Measurements from ENCODE around the gene CKAP5.

DNA sequence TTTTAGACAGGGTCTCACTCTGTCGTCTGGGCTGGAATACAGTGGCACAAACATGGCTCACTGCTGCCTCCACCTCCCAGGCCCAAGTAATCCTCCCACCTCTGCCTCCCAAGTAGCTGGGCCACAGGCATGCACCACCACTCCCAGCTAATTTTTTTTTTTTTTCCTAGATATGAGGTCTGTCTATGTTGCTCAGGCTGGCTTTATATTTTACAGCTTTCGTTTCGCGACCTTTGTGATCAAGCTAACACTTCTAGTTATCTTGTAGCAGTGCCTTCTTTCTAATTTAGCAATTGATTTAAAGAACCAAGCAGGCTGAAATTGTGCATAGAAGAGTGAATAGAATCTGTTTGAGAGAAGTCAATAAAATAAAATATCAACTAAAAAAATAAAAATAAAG is 11.3 kb downstream of the CKAP5 start:
- TF ChIP-seq NR2C2 (CRISPR knock-in tag; IDR thresholded peaks at IDR 0.05), result no peak
- TF ChIP-seq, protein P1, sequence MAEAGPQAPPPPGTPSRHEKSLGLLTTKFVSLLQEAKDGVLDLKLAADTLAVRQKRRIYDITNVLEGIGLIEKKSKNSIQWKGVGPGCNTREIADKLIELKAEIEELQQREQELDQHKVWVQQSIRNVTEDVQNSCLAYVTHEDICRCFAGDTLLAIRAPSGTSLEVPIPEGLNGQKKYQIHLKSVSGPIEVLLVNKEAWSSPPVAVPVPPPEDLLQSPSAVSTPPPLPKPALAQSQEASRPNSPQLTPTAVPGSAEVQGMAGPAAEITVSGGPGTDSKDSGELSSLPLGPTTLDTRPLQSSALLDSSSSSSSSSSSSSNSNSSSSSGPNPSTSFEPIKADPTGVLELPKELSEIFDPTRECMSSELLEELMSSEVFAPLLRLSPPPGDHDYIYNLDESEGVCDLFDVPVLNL (CRISPR knock-in tag; IDR thresholded peaks at IDR 0.05; ENCODE audit: borderline replicate concordance, low read depth), result no peak
- TF ChIP-seq, protein P2, sequence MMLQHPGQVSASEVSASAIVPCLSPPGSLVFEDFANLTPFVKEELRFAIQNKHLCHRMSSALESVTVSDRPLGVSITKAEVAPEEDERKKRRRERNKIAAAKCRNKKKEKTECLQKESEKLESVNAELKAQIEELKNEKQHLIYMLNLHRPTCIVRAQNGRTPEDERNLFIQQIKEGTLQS (CRISPR knock-in tag; conservative IDR thresholded peaks at IDR 0.05), result no peak
- TF ChIP-seq, protein P3, sequence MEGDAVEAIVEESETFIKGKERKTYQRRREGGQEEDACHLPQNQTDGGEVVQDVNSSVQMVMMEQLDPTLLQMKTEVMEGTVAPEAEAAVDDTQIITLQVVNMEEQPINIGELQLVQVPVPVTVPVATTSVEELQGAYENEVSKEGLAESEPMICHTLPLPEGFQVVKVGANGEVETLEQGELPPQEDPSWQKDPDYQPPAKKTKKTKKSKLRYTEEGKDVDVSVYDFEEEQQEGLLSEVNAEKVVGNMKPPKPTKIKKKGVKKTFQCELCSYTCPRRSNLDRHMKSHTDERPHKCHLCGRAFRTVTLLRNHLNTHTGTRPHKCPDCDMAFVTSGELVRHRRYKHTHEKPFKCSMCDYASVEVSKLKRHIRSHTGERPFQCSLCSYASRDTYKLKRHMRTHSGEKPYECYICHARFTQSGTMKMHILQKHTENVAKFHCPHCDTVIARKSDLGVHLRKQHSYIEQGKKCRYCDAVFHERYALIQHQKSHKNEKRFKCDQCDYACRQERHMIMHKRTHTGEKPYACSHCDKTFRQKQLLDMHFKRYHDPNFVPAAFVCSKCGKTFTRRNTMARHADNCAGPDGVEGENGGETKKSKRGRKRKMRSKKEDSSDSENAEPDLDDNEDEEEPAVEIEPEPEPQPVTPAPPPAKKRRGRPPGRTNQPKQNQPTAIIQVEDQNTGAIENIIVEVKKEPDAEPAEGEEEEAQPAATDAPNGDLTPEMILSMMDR (IDR thresholded peaks at IDR 0.05), result no peak
- TF ChIP-seq, protein P4, sequence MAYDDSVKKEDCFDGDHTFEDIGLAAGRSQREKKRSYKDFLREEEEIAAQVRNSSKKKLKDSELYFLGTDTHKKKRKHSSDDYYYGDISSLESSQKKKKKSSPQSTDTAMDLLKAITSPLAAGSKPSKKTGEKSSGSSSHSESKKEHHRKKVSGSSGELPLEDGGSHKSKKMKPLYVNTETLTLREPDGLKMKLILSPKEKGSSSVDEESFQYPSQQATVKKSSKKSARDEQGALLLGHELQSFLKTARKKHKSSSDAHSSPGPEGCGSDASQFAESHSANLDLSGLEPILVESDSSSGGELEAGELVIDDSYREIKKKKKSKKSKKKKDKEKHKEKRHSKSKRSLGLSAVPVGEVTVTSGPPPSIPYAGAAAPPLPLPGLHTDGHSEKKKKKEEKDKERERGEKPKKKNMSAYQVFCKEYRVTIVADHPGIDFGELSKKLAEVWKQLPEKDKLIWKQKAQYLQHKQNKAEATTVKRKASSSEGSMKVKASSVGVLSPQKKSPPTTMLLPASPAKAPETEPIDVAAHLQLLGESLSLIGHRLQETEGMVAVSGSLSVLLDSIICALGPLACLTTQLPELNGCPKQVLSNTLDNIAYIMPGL (CRISPR knock-in tag; IDR thresholded peaks at IDR 0.05), result no peak
- TF ChIP-seq, protein P5, sequence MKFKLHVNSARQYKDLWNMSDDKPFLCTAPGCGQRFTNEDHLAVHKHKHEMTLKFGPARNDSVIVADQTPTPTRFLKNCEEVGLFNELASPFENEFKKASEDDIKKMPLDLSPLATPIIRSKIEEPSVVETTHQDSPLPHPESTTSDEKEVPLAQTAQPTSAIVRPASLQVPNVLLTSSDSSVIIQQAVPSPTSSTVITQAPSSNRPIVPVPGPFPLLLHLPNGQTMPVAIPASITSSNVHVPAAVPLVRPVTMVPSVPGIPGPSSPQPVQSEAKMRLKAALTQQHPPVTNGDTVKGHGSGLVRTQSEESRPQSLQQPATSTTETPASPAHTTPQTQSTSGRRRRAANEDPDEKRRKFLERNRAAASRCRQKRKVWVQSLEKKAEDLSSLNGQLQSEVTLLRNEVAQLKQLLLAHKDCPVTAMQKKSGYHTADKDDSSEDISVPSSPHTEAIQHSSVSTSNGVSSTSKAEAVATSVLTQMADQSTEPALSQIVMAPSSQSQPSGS (CRISPR knock-in tag; IDR thresholded peaks at IDR 0.05; ENCODE audit: borderline replicate concordance, low read depth), result no peak
- no peak for TF ChIP-seq CREB1 (CRISPR knock-in tag; IDR thresholded peaks at IDR 0.05)
- no peak for TF ChIP-seq CREM (CRISPR knock-in tag; IDR thresholded peaks at IDR 0.05)
- TF ChIP-seq, protein P6, sequence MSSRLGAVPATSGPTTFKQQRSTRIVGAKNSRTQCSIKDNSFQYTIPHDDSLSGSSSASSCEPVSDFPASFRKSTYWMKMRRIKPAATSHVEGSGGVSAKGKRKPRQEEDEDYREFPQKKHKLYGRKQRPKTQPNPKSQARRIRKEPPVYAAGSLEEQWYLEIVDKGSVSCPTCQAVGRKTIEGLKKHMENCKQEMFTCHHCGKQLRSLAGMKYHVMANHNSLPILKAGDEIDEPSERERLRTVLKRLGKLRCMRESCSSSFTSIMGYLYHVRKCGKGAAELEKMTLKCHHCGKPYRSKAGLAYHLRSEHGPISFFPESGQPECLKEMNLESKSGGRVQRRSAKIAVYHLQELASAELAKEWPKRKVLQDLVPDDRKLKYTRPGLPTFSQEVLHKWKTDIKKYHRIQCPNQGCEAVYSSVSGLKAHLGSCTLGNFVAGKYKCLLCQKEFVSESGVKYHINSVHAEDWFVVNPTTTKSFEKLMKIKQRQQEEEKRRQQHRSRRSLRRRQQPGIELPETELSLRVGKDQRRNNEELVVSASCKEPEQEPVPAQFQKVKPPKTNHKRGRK (CRISPR knock-in tag; IDR thresholded peaks at IDR 0.05; ENCODE audit: borderline replicate concordance), result no peak
- TF ChIP-seq ZNF423 (CRISPR knock-in tag; IDR thresholded peaks at IDR 0.05), result no peak
- TF ChIP-seq, protein P7, sequence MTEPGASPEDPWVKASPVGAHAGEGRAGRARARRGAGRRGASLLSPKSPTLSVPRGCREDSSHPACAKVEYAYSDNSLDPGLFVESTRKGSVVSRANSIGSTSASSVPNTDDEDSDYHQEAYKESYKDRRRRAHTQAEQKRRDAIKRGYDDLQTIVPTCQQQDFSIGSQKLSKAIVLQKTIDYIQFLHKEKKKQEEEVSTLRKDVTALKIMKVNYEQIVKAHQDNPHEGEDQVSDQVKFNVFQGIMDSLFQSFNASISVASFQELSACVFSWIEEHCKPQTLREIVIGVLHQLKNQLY (CRISPR knock-in tag; IDR thresholded peaks at IDR 0.05), result no peak
- TF ChIP-seq, protein P8, sequence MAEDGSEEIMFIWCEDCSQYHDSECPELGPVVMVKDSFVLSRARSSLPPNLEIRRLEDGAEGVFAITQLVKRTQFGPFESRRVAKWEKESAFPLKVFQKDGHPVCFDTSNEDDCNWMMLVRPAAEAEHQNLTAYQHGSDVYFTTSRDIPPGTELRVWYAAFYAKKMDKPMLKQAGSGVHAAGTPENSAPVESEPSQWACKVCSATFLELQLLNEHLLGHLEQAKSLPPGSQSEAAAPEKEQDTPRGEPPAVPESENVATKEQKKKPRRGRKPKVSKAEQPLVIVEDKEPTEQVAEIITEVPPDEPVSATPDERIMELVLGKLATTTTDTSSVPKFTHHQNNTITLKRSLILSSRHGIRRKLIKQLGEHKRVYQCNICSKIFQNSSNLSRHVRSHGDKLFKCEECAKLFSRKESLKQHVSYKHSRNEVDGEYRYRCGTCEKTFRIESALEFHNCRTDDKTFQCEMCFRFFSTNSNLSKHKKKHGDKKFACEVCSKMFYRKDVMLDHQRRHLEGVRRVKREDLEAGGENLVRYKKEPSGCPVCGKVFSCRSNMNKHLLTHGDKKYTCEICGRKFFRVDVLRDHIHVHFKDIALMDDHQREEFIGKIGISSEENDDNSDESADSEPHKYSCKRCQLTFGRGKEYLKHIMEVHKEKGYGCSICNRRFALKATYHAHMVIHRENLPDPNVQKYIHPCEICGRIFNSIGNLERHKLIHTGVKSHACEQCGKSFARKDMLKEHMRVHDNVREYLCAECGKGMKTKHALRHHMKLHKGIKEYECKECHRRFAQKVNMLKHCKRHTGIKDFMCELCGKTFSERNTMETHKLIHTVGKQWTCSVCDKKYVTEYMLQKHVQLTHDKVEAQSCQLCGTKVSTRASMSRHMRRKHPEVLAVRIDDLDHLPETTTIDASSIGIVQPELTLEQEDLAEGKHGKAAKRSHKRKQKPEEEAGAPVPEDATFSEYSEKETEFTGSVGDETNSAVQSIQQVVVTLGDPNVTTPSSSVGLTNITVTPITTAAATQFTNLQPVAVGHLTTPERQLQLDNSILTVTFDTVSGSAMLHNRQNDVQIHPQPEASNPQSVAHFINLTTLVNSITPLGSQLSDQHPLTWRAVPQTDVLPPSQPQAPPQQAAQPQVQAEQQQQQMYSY (CRISPR knock-in tag; IDR thresholded peaks at IDR 0.05), result no peak
- TF ChIP-seq SP1 (CRISPR knock-in tag; conservative IDR thresholded peaks at IDR 0.05), result no peak
- TF ChIP-seq KAT7 (CRISPR knock-in tag; IDR thresholded peaks at IDR 0.05; ENCODE audit: borderline replicate concordance), result no peak
